ENCODE data around the gene KANSL1L.

DNA sequence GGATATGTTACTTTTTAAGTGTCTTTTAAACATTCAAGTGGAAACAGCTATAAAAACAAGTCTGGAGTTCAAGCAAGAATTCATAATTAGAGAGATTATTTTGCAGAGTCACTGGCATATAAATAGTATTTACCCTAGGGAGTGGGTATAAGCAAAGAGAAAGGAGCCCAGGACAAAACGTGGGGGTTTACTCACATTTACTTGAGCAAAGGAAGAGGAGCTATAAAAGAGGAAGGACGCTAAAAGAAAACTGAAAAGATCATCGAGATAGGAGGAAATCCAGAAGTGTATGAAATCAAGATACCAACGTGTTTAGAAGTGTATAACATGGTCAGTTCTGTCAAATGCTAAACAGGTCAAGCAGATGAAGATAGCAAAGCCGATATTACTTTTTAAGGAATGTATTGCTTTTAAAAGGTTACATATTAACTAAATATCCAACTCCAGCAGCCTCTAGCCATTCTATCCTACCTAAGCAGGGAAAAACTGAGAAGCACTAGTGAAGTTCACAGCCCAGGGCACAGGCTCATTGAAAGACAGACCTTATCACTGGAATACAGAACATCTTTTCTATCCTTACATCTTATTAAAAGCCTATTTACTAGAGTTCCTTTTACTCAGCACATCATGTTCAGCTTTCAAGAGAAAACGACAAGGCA lies 8.6 kb downstream of the KANSL1L start:
- TF ChIP-seq POLR2A (IDR thresholded peaks at IDR 0.05; ENCODE audit: low read depth, low read length) (no peak), POLR2AphosphoS5 (IDR thresholded peaks at IDR 0.05; ENCODE audit: low read depth, low read length) (no peak), TAF1 (IDR thresholded peaks at IDR 0.05; ENCODE audit: low read depth, low read length) (no peak), SPI1 (IDR thresholded peaks at IDR 0.05; ENCODE audit: low read depth, low read length) (no peak), POU2F2 (IDR thresholded peaks at IDR 0.05; ENCODE audit: low read depth, low read length) (no peak), PAX5 (IDR thresholded peaks at IDR 0.05; ENCODE audit: insufficient read depth, low read length, severe bottlenecking) (no peak)
